HG03103 (cell line): ENCODE measurements around the gene NDUFA9.

Experiments
- ATAC-seq: cut with Tn5 transposase; IDR thresholded peaks from one replicate; pipeline ENCODE4 v1.9.1; 2021; ENCODE audit warnings: low read depth; ENCODE audit not compliant: unreplicated experiment

Gene NDUFA9

DNA sequence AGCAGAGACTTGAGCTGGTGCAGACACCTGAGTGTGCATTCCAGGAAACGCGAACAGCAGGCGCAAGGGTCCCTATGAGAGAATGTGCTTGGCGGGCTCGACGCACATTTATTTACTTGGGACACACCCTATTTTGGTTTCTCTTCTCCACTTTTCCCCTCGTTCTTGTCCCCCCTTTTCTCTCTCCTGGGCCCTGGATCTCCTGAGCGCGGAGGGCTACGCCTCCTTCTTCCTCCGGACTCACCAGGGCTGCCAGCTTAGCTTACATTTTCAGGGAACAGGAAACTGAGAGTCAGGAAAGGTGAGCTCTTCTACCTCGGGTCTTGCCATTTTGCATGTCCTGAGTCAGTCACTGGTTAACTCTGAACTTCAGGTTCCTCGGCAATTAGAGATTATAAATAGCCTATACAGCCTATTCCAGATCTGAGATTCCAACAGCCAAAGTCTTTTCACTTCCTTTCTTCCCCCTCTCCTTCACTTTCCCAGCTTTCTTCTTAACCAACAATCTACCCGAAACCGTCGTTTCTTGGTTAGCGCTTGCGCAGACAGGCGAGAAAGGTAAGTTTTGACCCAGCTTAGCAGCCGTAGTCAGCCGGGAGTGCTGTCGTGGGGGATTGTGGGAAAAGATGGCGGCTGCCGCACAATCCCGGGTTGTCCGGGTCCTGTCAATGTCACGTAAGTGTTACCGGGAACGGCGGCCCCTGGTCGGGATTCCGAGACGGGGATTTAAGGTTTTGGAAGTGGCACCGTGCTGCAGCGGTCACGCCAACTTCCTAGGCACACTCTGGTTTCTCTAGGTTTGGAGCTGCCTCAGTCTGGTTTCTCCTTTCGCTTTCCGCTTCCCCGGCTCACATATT, at the start of gene NDUFA9, which contains the start of gene AKAP3:
Gene NDUFA9, plus strand, starts transcription at position 614 of the 857 bp plus-strand sequence. Its CDS starts 13 bp downstream, at position 627.
Gene AKAP3, minus strand, starts transcription at position 551 of the 857 bp plus-strand sequence. CDS start 10,855 bp downstream, outside the sequence.
- peak; percentile 74 for ATAC-seq

DNA sequence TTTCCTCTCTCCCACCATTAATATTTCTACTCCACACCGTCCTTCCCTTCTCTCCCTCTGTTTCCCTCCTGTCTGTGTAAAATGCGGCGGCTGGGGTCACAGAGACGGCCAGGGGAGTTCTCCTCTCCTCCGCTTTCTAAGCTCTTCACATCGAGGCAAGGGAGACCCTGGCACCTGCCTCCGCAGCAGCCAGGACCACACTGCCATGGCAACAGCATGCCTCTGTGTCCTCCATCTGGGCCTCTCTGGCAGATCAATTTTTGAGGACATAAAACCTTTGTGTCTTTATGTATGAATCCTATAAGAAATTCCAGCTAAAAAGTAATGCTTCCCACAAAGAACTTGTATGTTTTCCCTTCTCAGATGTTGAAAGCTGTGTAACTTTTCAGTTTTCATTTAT, 45.5 kb upstream of the NDUFA9 start:
- ATAC-seq: no peak

DNA sequence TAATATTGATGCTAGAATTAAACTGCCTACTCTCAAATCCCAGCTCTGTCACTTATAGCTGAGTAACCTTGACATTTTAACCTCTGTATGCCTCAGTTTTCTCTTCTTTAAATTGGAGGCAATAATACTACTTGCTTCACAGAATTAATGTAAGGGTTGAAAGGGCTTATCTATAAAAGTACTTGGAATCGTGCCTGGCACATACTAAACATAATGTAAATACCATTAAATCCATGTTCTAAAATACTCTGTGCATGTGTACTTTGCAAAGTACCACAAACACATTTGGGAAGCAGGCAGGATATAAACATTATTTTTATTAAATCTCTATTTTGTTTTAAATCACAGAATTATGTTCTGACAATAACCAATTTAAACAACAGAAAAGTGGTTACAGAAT, 45.0 kb upstream of the NDUFA9 start:
- ATAC-seq: no peak

GRCh38 chr12:4604684-4605193, 44.2 kb upstream of the NDUFA9 start:
- peak; percentile 89 for ATAC-seq

DNA sequence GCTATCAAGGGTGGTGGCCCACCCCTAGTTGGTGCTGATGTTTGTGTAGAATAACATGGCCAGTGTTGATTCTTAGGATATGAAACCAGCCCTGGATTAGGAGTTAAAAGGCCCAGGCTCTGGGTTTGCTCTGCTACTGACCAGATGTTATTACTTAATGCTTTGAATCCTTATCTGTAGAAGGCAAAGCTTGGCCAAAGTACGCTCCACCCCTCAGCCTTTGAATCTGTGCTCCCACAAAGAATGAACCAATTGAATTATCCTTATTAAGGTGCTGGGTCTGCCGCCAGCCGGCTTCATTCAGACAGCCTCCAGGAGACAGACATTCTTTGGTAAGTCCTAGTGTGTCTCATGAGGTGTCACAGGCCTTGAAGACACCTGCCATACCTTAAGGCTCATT, 41.9 kb upstream of the NDUFA9 start:
- ATAC-seq: no peak

DNA sequence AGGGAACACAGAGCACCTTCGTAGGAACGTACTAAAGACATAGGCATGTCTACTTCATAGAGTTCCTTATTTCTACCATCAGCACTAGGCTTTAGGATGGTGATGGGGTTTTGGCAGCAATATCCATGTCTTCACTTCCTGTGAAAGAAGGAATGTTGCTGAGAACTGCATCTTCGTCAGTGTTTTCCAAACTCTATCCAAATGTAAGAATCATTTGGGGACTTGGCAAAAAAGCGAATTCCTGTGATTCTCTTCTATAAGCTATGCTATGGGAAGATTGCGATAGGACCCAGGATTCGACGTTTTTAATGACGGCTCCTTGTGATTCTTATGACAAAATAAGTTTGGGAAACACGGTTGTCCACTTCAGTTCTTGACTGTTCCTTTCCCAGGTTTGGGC, 39.8 kb upstream of the NDUFA9 start:
- ATAC-seq: no peak

GRCh38 chr12:4610481-4610880, 38.4 kb upstream of the NDUFA9 start:
- ATAC-seq: no peak

GRCh38 chr12:4615667-4616066, 33.2 kb upstream of the NDUFA9 start:
- ATAC-seq: no peak

GRCh38 chr12:4621511-4621910, 27.4 kb upstream of the NDUFA9 start:
- no peak for ATAC-seq

DNA sequence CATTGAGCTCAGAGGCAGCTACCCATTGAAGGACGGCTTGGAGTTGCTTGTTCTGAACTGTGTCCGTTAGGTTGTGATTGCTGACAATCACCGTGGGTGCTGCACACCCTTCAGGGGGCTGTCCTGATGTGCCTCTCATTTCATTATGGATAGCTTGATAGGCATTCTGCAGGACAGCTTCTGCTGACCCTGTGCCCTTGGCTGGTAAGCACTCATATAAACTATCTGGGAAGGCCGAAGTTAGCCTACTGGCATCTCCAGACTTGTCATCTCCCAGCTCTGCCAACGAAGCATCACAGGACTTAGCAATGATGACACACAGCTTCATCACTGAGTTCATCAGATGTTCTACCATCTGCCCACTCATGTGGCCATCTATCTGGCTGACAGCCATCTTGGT, 22.4 kb upstream of the NDUFA9 start:
- no peak for ATAC-seq

GRCh38 chr12:4628406-4628805, 20.5 kb upstream of the NDUFA9 start:
- no peak for ATAC-seq

GRCh38 chr12:4630262-4630661, 18.7 kb upstream of the NDUFA9 start:
- no peak for ATAC-seq

- no peak for ATAC-seq
Observed at GRCh38 chr12:4643747-4644146, 5.2 kb upstream of the NDUFA9 start.

DNA sequence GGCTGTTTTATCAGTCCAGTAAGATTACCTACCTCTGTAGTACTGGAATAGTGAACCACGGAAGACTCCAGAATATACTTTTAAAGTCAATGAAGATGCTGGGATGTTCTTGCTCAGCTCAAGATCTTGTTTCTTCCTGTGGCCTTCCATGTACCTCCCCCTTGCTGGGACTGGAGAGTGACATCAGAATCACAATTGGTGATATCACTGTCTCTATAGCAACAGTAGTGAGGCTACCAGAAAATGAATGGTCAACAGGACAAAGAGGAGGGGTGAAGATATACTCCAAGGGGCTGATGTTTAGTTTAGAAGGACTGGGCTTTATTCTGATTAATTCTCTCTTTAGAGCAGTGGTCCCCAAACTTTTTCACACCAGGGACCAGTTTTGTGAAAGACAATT, 3.9 kb upstream of the NDUFA9 start:
- no peak for ATAC-seq

DNA sequence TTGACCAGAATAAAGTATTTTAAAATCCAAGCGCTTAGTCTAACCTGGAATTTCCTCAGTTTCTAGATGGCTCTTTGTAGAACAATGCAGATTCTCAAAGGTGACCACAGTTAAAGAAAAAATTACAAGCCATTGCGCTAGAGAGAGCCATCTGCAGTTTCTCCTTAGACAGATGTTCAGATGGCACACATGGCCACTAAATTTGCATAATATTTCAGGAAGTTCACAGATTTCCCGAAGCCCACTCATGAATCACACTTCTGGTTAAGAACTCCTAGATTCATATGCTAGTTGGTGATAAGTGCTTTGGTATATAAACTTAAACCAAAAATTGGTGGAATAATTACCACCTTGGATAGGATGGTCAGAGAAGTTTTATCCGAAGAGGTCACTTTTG, 812 bp upstream of the NDUFA9 start:
- ATAC-seq: no peak

GRCh38 chr12:4649358-4649661, 396 bp downstream of the NDUFA9 start:
- ATAC-seq: no peak

GRCh38 chr12:4653257-4653656, 4.3 kb downstream of the NDUFA9 start:
- no peak for ATAC-seq

DNA sequence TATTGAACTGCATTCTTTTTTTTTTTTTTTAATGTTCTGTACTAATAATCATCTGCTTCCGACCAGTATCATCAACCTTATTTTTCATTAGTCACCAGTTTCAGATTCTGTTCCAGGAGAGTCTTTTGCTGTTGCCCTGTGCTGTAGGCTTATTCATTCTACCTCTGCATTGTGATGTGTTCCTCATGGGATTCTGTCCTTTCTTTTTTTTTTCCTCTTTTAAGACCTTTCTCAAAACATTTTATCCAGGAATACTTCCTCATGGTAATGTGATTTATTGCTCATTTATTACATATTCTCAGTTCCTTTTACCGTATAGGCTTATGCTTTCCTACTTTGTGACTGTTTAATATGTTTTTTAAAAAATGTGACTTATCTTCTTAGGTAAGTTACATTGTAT, 4.8 kb downstream of the NDUFA9 start:
- no peak for ATAC-seq

DNA sequence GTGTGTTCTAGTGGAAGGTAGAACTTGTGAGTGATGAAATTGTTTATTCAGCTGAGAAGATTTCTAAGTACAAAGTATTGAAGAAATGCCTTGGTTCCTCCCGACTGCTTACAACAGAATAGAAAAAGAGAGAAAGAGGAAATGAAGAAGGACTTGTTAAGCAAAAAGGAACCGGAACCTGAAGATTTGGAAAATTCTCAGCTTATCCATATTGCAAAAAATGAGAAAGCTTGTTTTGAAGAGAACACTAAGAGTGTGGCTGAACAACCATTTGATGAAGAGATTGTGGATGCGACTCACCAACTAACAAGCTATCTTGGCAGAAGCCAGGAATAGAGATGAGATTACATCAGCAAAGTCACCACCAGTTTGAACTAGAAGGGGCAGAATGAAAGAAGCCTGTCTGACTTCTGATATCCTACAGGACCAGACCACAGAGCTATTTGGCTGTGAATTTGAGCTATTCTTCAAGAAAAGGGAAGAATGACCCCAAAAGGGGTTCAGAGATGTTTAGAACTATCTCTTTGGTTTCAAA, 15.1 kb downstream of the NDUFA9 start:
- ATAC-seq: no peak

DNA sequence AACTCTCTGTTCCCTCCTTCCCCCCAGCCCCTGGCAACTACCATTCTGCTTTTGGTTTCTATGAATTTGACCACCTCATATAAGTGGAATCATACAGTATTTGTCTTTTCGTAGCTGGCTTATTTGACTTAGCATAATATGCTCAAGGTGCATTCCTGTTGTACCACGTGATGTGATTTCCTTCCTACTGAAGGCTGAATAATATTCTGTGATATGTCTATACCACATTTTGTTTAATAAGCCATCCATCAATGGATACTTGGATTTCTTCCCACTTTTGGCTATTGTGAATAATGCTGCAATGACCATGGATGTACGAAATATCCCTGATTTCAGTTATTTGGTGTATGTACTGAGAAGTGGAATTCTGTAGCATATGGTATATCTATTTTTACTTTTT, 16.3 kb downstream of the NDUFA9 start:
- ATAC-seq: no peak

- no peak for ATAC-seq
Observed at GRCh38 chr12:4679711-4680110, 30.8 kb downstream of the NDUFA9 start.

DNA sequence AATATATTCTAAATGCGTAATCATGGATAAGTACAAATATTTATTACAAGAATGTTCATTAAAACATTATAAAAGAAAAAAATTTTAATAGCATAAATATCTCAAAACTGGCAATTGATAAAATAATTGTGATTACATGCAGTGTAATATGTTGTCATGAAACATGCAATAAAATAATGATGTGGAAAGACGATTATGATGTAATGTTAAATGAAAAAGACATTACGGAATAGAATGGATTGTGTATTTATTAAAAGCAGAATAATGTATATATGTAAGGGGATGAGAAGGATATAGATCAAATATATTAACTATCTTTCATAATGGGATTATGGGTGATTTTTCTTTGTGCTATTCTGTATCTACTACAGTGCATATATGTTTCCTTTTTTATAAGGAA, 32.8 kb downstream of the NDUFA9 start:
- ATAC-seq: no peak
